Renal cortical epithelial cell (primary cell): ENCODE measurements around the gene HRH1. TPM values are rescaled to one million over a fixed set of nuclear protein-coding genes. Genes with fewer than 3 reads are reported as not detected.
A peak's percentile ranks its signal among the peaks of the same experiment; 100 is the strongest.
"Not testable (repeated sequence)": the region's sequence is repeated elsewhere in the genome, so short reads cannot be mapped to it uniquely, and the experiment has no call there.

ENCODE experiments used
- DNase-seq: peaks from one replicate; pipeline ENCODE4 v3.0.0-alpha.2; 2011; ENCODE audit warnings: low read depth
- total RNA-seq: library from RNA; depleted of rRNA; stranded (reverse); fragments of >200 nt; gene quantifications from 2 replicates; pipeline ENCODE4 v1.2.3, GENCODE V29; 2014

HRH1 gene
- total RNA-seq, 1 donor from 2014 or later, result 80.7 TPM

- no peak for DNase-seq
Measured at GRCh38 chr3:11172096-11172690, 17.9 kb downstream of the HRH1 start.

- DNase-seq, result no peak
Measured at GRCh38 chr3:11173828-11174465, 19.7 kb downstream of the HRH1 start.

DNA sequence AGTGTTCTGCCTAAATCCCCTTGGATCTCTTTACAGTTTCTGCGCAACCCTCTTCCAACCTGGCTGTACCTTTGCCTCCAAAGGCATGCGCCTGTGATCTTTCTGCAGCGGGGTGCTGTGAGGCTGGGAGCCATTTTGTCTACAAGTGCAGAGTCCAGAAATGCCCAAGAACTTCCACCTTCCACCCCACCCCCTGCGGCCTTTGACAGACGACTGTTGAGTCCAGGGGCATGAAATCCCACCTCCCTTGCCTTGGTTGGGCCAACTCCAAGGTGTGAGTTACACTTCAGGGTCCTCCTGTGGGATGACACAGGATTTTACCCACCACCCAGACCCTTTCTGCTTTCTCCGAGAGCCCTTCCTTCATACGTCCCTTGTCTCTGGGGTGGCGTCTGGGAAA lies 24.1 kb downstream of the HRH1 start:
- no peak for DNase-seq

GRCh38 chr3:11184328-11184969 lies 30.2 kb downstream of the HRH1 start:
- DNase-seq, result peak; percentile 65

DNA sequence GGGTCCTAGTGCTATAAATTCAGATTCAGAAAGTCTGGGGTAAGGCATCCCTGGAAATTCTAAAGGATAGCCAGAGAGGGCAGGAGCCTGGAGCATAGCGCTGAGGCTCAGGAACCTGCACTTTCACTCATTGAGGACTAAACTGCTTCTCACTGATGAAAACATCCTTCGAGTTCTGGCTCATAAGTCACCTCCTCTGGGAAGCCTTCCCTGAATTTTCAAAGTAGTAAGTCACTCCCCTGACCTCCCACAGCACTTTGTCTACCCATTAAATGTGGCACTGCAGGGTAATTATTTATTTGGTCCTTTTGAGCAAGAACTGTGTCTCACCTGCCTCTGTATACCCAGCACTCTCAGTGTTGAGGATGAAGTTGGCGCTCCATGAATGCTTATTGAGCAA lies 30.9 kb downstream of the HRH1 start:
- DNase-seq, result no peak

DNA sequence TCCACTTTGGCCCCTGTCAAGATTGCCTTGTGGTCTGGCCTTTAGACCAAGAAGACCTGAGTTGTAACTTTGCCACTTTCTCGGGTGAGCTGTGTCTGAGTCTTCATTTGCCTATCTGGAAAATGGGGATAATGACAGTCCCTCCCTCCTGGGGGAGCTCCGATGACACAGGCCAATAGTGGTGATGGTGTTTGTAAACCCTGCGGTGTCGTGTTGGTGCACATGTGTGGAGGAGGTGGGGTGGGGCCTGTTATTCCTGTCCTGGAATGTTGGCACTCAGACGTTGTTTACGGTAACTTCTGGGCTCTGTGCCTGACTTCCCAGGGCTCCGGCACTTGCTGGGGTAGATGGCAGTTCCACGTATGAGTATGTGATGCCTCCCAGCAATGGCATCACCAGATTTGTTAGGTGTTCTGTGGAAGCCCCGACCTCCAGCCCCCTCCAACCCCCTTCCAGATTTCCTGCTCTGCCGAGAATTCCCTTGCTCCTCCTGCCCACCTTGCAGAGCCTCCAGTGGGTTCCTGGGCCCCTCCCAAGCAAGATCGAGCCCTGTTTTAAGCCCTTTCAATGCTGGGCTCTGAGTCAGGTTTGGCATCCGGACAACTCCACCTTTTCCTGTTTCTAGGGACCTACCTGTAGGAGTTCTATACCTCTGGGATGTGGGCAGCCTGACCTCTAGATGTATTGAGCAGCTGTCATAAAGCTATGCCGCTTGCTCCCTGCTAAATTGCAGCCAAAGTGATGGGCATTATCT lies 31.4 kb downstream of the HRH1 start:
- peak; percentile 96 for DNase-seq

- DNase-seq, result no peak
Measured at GRCh38 chr3:11186318-11186692, 32.0 kb downstream of the HRH1 start.

DNA sequence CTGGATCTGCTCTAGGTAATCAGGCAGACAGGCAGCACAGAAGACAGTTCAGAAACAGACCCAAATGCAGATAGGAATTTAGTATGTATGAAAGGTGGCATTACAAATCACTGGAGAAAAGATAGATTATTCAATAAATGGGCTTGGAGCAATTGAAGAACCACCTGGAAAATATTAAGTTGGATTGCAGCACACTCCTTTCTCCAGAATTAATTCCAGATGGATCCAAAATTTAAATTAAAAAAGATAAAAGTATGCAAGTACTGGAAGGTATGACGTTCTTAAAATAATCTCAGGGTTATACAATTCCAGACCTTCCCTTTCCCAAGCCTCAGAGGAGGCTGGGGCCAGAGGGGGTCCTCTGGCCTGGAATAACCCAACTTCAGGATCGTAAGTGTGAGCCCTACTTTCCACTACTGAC lies 32.5 kb downstream of the HRH1 start:
- no peak for DNase-seq

GRCh38 chr3:11187681-11188080 lies 33.4 kb downstream of the HRH1 start:
- DNase-seq, result no peak

DNA sequence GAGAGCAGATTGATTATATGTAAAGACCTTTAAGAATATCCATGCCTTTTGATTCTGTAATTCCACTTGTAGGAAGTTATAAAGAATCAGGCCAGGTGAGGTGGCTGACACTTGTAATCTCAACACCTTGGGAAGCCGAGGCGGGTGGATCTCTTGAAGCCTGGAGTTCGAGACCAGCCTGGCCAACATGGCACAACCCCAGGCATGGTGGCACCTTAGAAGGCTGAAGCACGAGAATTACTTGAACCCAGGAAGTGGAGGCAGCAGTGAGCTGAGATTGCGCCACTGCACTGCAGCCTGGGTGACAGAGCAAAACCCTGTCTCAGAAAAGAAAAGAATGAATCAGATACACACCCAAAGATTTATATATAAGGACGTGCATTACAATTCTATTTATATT lies 33.9 kb downstream of the HRH1 start:
- DNase-seq, result no peak

DNA sequence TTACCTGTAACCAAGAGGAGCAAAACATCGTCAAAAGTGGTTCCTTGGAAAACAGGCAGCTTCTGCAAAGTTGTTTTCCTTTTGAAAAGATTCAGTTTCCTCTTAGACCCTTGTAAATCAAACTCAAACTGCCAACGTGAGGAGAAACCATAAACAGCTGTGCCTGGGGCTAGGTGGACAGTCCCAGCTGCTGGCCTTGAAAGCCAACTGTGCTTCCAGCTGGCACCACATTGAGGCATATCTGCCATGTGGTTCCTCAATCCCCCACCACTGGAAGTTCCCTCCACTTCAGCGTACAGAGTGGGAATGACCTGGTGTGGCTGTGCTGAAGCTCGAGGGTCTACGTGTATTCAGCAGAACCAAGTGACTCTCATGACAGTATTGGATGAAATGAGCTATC lies 40.9 kb downstream of the HRH1 start:
- DNase-seq, result peak; percentile 52

- DNase-seq, result peak; percentile 51
Measured at GRCh38 chr3:11195721-11196332, 41.5 kb downstream of the HRH1 start.

DNA sequence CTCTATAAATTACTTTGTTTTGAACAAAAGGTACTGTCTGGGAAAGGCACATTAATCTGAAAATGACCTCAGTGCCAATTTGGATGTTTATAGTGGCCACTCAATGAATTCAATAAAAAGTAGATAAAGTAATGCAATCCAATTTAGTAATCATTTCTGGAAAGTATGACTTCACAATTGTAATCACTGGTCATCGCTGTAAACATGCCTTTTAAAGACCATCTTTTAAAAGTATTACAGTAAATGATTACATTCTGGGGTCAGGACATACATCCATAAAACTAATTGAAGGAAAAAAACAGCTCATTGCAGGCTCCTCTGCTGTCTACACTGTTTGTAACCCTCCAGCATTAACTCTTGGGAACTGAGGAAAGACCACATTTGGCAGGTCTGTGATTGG lies 43.2 kb downstream of the HRH1 start:
- no peak for DNase-seq

DNA sequence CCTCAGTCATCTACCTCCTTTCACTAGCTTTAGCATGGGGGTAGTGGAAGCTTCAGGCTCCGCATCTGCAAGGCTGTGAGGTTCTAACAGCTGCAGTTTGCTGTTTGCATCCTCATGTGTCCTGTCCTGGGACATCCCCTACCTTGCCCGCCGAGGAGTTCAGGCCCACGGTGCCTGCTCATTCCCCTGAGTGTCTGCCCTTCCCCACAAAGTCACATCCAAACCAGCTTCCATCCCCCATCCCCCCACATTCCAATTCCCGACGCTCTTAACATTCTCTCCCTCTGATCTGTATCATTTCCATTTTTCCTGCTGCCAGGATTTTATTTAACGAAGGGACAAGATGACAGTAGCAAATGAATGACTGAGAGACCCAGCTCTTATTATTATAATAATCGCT lies 43.8 kb downstream of the HRH1 start:
- no peak for DNase-seq

- no peak for DNase-seq
Measured at GRCh38 chr3:11198495-11198894, 44.2 kb downstream of the HRH1 start.

DNA sequence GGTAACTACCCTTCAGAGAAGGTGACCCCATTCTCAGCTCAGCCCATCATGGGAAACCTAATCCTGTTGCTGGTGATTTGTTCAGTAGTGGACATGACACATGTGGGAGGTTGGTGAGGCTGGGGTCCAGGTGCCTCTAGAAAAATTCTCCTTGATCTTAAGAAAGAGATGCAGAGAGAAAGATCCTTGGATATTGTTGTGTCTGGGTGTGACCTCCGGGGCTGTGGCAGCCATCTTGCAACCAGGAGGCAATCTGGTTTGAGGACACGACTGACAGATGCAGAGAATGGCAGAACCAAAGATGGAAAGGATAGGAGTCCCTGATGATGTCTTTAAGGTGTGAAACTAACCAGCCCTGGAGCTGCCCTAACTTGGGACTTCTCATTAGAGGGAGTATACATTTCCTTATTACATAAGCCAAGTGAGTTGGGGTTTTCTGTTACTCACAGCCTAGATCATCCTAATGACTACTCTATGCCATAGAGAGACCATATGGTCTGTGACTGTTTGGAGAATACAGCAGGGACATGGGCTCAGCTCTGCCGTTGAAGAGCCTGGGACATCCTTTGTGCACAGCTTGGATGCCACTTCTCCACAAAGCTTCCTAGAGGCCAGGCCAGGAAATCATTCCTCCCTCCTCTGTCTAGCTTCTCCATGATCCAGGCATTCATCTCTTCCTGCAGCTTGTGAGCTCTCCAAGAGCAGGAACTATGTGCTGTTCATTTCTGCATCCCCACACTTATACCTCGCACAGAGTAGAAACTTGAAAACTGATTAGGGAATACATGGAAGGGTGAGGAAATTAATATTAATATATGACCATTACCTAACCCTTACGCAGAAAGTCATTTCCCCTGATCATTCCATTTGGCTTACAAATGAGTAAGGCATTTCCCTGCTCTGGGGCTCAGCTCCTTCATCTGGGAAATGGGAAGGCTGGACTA lies 45.9 kb downstream of the HRH1 start:
- no peak for DNase-seq

GRCh38 chr3:11201251-11202019 lies 47.1 kb downstream of the HRH1 start:
- peak; percentile 69 for DNase-seq

- DNase-seq, result no peak
Measured at GRCh38 chr3:11203961-11204360, 49.7 kb downstream of the HRH1 start.

DNA sequence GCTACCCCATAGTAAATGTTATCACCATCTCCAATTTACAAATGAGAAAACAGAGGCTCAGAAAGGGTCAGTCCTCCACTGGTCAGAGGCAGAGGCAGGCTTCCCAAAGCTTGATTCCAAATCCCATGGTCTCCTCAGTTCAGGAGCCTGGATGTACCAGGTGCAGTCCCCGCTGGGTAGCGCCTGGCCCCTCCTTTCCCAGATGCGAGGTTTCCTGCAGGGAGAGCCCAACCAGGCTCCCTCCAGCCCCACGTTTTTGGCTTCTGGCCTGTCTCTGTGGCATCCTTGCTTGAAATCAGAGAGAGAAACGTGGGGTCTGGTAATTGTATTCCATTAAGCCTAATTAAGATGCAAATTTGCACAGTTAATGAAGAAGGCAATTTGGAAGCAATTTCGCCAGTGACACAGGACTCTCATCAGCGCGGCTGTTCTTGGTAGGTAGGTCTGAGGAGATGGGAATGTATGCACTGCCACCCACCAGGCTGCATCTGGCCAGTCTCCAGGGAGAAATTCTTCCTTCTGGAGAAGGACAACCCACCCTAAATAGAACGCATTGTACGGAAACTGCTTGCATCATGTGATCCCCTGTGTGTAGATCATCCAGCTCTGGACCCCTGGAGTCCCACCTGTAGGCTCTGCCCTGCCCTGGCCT lies 50.5 kb downstream of the HRH1 start:
- DNase-seq, result no peak

GRCh38 chr3:11205881-11206280 lies 51.6 kb downstream of the HRH1 start:
- not testable (repeated sequence) for DNase-seq
